Measurements from ENCODE around the gene WWC2. TPM values are rescaled to one million over a fixed set of nuclear protein-coding genes. Genes with fewer than 3 reads are reported as not detected.

WWC2 gene
- total and polyA plus RNA-seq, 12 donors, result 6.0 to 37.4 (median 31.2) TPM

DNA sequence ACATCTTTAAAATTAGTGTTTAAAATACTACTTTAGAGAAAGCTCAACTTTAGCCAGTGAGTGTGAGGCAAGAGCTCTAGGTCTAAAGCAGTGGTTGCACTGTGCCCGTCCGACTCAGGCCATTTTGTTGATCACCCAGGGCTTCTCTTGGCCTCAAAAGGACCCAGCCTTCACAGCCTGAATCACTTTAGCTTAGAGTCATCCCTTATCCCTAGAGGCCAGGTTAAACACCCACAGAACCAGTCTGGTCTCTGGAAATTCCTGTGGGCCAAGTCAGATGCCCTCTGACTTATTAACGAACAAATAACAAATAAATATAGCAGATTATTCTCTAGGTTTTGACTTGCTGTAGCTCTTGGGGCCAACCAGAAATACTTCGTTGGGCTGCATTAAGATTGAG lies 102.3 kb downstream of the WWC2 start:
- Histone ChIP-seq H3K9me3 (no peaks in the 10 kb centered on the region), H3K4me3 (no peak overlapping the region), H3K27me3 (no peaks in the 10 kb centered on the region), H3K4me1 (peaks cover 0 to 20% (median 12%) of the 10 kb centered on the region in 9 donors), H3K27ac (no peak overlapping the region), H3K36me3 (peaks cover 0 to 4% (median 0%) of the 10 kb centered on the region in 9 donors)
- no peak for DNase-seq
- ATAC-seq, result no peak
- intact Hi-C loops (cut with DNase I), result no loop called here
- WGBS, 2 donors, result 98% methylated on average over 4 of the region's 4 CpGs
- TF ChIP-seq, protein P1, sequence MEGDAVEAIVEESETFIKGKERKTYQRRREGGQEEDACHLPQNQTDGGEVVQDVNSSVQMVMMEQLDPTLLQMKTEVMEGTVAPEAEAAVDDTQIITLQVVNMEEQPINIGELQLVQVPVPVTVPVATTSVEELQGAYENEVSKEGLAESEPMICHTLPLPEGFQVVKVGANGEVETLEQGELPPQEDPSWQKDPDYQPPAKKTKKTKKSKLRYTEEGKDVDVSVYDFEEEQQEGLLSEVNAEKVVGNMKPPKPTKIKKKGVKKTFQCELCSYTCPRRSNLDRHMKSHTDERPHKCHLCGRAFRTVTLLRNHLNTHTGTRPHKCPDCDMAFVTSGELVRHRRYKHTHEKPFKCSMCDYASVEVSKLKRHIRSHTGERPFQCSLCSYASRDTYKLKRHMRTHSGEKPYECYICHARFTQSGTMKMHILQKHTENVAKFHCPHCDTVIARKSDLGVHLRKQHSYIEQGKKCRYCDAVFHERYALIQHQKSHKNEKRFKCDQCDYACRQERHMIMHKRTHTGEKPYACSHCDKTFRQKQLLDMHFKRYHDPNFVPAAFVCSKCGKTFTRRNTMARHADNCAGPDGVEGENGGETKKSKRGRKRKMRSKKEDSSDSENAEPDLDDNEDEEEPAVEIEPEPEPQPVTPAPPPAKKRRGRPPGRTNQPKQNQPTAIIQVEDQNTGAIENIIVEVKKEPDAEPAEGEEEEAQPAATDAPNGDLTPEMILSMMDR (IDR thresholded peaks at IDR 0.05), result no peak

DNA sequence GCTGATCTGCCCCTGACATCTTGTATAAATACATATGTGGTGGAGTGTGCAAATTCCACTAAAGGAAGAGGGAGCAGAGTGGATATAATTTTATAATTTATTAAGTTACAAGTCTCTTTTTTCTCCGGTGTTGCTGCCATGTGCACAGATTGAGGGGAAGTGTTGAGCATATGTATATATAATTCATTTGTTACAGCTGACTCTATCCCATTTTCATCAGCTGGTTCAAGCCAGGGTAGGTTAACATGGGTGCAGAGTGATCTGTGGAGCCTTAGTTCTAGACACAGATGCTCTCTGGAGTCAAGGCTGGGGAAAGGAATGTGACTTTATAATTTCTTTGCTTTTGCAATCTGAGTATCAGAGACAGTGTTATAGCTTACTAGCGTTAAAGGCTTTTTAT lies 103.5 kb downstream of the WWC2 start:
- Histone ChIP-seq H3K4me1 (peaks cover 0 to 20% (median 12%) of the 10 kb centered on the region in 9 donors), H3K27ac (no peak overlapping the region), H3K9me3 (no peaks in the 10 kb centered on the region), H3K36me3 (peaks cover 0 to 4% (median 0%) of the 10 kb centered on the region in 9 donors), H3K4me3 (no peak overlapping the region), H3K27me3 (no peaks in the 10 kb centered on the region)
- DNase-seq (no peak), ATAC-seq (no peak)
- WGBS, 2 donors, result 96 to 97% methylated on average over 2 of the region's 2 CpGs
- TF ChIP-seq, protein P1 (IDR thresholded peaks at IDR 0.05), result no peak
- intact Hi-C loops (cut with DNase I), result no loop called here

DNA sequence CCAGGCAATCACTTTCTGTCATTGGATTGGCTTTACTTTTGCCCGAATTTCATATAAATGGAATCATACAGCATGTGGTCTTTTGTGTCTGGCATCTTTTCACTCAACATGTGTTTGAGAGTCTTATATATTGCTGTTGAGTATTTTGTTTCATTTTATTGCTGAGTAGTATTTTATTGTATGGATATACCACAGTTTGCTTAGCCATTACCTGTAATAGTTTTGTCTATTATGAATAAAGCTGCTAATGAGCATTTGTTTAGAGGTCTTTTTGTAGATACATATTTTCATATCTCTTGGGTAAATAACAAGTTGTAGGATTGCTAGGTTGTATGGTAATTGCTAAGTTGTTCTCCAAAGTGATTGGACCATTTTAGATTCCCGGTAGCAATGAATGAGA lies 105.7 kb downstream of the WWC2 start:
- WGBS, 2 donors, result 93 to 97% methylated on average over 2 of the region's 2 CpGs
- no peak overlapping the region for H3K4me3 ChIP-seq
- DNase-seq, result no peak
- no peak for ATAC-seq
- peaks cover 0 to 21% (median 0%) of the 10 kb centered on the region in 9 donors for H3K36me3 ChIP-seq
- H3K27me3 ChIP-seq, result no peaks in the 10 kb centered on the region
- no peaks in the 10 kb centered on the region for H3K9me3 ChIP-seq
- H3K27ac ChIP-seq, result no peak overlapping the region
- TF ChIP-seq, protein P1 (IDR thresholded peaks at IDR 0.05), result no peak
- intact Hi-C loops (cut with DNase I), result no loop called here
- peaks cover 0 to 20% (median 12%) of the 10 kb centered on the region in 9 donors for H3K4me1 ChIP-seq

DNA sequence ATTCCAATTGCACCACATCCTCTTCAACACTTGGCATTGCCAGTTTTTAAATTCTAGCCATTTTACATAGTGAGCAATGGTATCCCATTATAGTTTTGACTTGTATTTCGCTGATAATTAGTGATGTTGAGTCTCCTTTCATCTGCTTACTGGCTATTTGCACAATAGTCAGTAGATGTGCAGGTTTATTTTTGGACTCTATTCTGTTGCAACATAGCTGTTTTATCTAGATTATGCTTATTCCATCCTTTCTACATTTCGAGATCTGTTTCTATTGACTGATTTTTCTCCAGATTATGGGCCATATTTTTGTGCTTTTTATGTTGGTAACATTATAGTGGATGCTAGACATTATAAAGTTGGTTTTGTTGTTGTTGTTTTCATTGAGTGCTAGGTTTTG lies 106.1 kb downstream of the WWC2 start:
- Histone ChIP-seq H3K27ac (peak overlapping the region in 2 of 10 donors; percentile 1 to 50), H3K4me1 (peaks cover 0 to 18% (median 12%) of the 10 kb centered on the region in 9 donors), H3K27me3 (no peaks in the 10 kb centered on the region), H3K36me3 (peaks cover 0 to 25% (median 0%) of the 10 kb centered on the region in 9 donors), H3K9me3 (no peaks in the 10 kb centered on the region), H3K4me3 (no peak overlapping the region)
- DNase-seq, result no peak
- TF ChIP-seq, protein P1 (IDR thresholded peaks at IDR 0.05), result no peak
- ATAC-seq, result no peak
- 35 to 41% methylated on average over 2 of the region's 2 CpGs for WGBS, 2 donors
- intact Hi-C loops (cut with DNase I), result no loop called here
